ENCODE results near the gene CTNNBL1.
"Not testable (repeated sequence)": the region's sequence is repeated elsewhere in the genome, so short reads cannot be mapped to it uniquely, and the experiment has no call there.

CTNNBL1 gene

DNA sequence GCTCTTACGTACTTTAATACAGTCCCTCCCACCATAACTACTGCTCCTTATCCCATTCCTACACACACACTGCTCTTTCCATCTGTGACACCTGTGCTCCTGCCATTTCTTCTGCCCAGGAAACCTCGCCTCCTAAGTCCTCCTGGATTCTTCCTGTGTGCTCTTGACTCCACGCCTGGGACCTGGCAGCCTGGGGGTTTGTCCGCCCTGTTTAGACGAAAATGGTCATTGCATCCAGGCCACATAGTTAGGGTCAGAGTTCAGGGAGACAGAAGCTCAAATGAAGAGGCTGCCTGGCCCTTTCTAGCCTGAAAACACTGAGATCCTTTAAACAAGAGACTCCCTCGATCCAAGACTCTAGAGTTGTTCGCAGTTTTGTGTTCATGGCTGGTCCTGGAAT, 17.4 kb upstream of the CTNNBL1 start:
- Histone ChIP-seq H3K36me3 (ENCODE audit: control insufficient read depth, insufficient read depth, low read length) (no peaks in the 10 kb centered on the region), H3K9me3 (ENCODE audit: control insufficient read depth, low read length) (no peaks in the 10 kb centered on the region), H3K4me3 (ENCODE audit: low read depth, low read length) (no peak overlapping the region), H3K27me3 (ENCODE audit: control insufficient read depth, insufficient read depth, low read length) (no peaks in the 10 kb centered on the region), H3K4me1 (no peaks in the 10 kb centered on the region), H3K4me2 (ENCODE audit: low read length) (no peak overlapping the region), H3K9ac (no peak overlapping the region), H3K79me2 (no peaks in the 10 kb centered on the region), H3K27ac (no peak overlapping the region), H2AFZ (no peak overlapping the region)
- TF ChIP-seq, protein P1, sequence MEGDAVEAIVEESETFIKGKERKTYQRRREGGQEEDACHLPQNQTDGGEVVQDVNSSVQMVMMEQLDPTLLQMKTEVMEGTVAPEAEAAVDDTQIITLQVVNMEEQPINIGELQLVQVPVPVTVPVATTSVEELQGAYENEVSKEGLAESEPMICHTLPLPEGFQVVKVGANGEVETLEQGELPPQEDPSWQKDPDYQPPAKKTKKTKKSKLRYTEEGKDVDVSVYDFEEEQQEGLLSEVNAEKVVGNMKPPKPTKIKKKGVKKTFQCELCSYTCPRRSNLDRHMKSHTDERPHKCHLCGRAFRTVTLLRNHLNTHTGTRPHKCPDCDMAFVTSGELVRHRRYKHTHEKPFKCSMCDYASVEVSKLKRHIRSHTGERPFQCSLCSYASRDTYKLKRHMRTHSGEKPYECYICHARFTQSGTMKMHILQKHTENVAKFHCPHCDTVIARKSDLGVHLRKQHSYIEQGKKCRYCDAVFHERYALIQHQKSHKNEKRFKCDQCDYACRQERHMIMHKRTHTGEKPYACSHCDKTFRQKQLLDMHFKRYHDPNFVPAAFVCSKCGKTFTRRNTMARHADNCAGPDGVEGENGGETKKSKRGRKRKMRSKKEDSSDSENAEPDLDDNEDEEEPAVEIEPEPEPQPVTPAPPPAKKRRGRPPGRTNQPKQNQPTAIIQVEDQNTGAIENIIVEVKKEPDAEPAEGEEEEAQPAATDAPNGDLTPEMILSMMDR (IDR thresholded peaks at IDR 0.05): no peak

GRCh38 chr20:37677969-37678861, 15.6 kb upstream of the CTNNBL1 start:
- H3K9me3 ChIP-seq (ENCODE audit: control insufficient read depth, low read length): no peaks in the 10 kb centered on the region
- no peak overlapping the region for H3K4me3 ChIP-seq (ENCODE audit: low read depth, low read length)
- no peaks in the 10 kb centered on the region for H3K79me2 ChIP-seq
- no peak overlapping the region for H3K4me2 ChIP-seq (ENCODE audit: low read length)
- no peak overlapping the region for H3K9ac ChIP-seq
- H3K27ac ChIP-seq: no peak overlapping the region
- no peaks in the 10 kb centered on the region for H3K27me3 ChIP-seq (ENCODE audit: control insufficient read depth, insufficient read depth, low read length)
- H3K36me3 ChIP-seq (ENCODE audit: control insufficient read depth, insufficient read depth, low read length): no peaks in the 10 kb centered on the region
- no peak overlapping the region for H2AFZ ChIP-seq
- TF ChIP-seq, protein P1 (IDR thresholded peaks at IDR 0.05): no peak
- no peaks in the 10 kb centered on the region for H3K4me1 ChIP-seq

GRCh38 chr20:37679751-37680150, 14.1 kb upstream of the CTNNBL1 start:
- H3K4me1 ChIP-seq; H3K4me3 ChIP-seq (ENCODE audit: low read depth, low read length); H3K27ac ChIP-seq; H3K9ac ChIP-seq; H3K4me2 ChIP-seq (ENCODE audit: low read length); H2AFZ ChIP-seq; H3K9me3 ChIP-seq (ENCODE audit: control insufficient read depth, low read length); H3K27me3 ChIP-seq (ENCODE audit: control insufficient read depth, insufficient read depth, low read length); H3K79me2 ChIP-seq; H3K36me3 ChIP-seq (ENCODE audit: control insufficient read depth, insufficient read depth, low read length): not testable (repeated sequence)

DNA sequence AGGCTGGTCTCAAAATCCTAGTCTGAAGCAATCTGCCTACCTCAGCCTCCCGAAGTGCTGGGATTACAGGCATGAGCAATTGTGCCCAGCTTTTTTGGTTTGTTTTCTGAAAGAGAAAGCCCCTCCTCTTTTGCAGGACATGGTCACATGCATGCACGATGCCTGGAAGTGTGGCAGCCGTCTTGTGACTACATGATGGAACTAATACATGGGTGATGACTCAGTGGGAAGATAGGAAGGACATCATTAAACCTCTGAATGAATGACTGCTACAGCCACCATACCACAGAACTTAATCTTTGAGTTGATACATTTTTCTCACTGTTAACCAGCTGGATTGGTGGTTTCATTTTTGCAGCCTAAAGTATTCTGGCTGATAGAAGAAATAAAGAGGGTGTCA, 13.4 kb upstream of the CTNNBL1 start:
- no peak overlapping the region for H3K4me2 ChIP-seq (ENCODE audit: low read length)
- H2AFZ ChIP-seq: no peak overlapping the region
- H3K9ac ChIP-seq: no peak overlapping the region
- no peaks in the 10 kb centered on the region for H3K9me3 ChIP-seq (ENCODE audit: control insufficient read depth, low read length)
- no peak overlapping the region for H3K27ac ChIP-seq
- H3K4me3 ChIP-seq (ENCODE audit: low read depth, low read length): no peak overlapping the region
- H3K4me1 ChIP-seq: no peaks in the 10 kb centered on the region
- H3K27me3 ChIP-seq (ENCODE audit: control insufficient read depth, insufficient read depth, low read length): no peaks in the 10 kb centered on the region
- TF ChIP-seq, protein P1 (IDR thresholded peaks at IDR 0.05): no peak
- H3K79me2 ChIP-seq: no peaks in the 10 kb centered on the region
- H3K36me3 ChIP-seq (ENCODE audit: control insufficient read depth, insufficient read depth, low read length): no peaks in the 10 kb centered on the region

GRCh38 chr20:37681384-37682112, 12.3 kb upstream of the CTNNBL1 start:
- Histone ChIP-seq H3K4me3 (ENCODE audit: low read depth, low read length) (no peak overlapping the region), H3K9me3 (ENCODE audit: control insufficient read depth, low read length) (no peaks in the 10 kb centered on the region), H2AFZ (no peak overlapping the region), H3K4me2 (ENCODE audit: low read length) (no peak overlapping the region), H3K27ac (no peak overlapping the region), H3K27me3 (ENCODE audit: control insufficient read depth, insufficient read depth, low read length) (no peaks in the 10 kb centered on the region), H3K79me2 (no peaks in the 10 kb centered on the region), H3K4me1 (no peaks in the 10 kb centered on the region), H3K36me3 (ENCODE audit: control insufficient read depth, insufficient read depth, low read length) (no peaks in the 10 kb centered on the region), H3K9ac (no peak overlapping the region)
- TF ChIP-seq, protein P1 (IDR thresholded peaks at IDR 0.05): no peak

- not testable (repeated sequence) for H3K79me2 ChIP-seq; H2AFZ ChIP-seq; H3K4me2 ChIP-seq (ENCODE audit: low read length); H3K9me3 ChIP-seq (ENCODE audit: control insufficient read depth, low read length); H3K4me1 ChIP-seq; H3K36me3 ChIP-seq (ENCODE audit: control insufficient read depth, insufficient read depth, low read length); H3K4me3 ChIP-seq (ENCODE audit: low read depth, low read length); H3K9ac ChIP-seq; H3K27ac ChIP-seq; H3K27me3 ChIP-seq (ENCODE audit: control insufficient read depth, insufficient read depth, low read length)
Measured at GRCh38 chr20:37683146-37683545, 10.7 kb upstream of the CTNNBL1 start.
